ENCODE results near the gene TSPEAR.
"Not testable (repeated sequence)": the region's sequence is repeated elsewhere in the genome, so short reads cannot be mapped to it uniquely, and the experiment has no call there.

The TSPEAR gene

GRCh38 chr21:44650973-44651675 lies 60.2 kb downstream of the TSPEAR start:
- no peak for DNase-seq (ENCODE audit: low read depth)

GRCh38 chr21:44650265-44650972 lies 61.0 kb downstream of the TSPEAR start:
- DNase-seq (ENCODE audit: low read depth): no peak

GRCh38 chr21:44649521-44650100 lies 61.8 kb downstream of the TSPEAR start:
- DNase-seq (ENCODE audit: low read depth): no peak

- DNase-seq (ENCODE audit: low read depth): no peak
Observed at GRCh38 chr21:44648557-44649311, 62.6 kb downstream of the TSPEAR start.

GRCh38 chr21:44647222-44647552 lies 64.2 kb downstream of the TSPEAR start:
- DNase-seq (ENCODE audit: low read depth): no peak

GRCh38 chr21:44646366-44647221 lies 64.8 kb downstream of the TSPEAR start, which contains the start of gene KRTAP10-11:
Gene KRTAP10-11 (plus strand): TSS chr21:44646414. CDS start chr21:44646459, 45 bp downstream.
- DNase-seq (ENCODE audit: low read depth): not testable (repeated sequence)

- no peak for DNase-seq (ENCODE audit: low read depth)
Observed at GRCh38 chr21:44644878-44645277, 66.5 kb downstream of the TSPEAR start.

GRCh38 chr21:44643741-44644310 lies 67.5 kb downstream of the TSPEAR start:
- DNase-seq (ENCODE audit: low read depth): no peak

- DNase-seq (ENCODE audit: low read depth): no peak
Observed at GRCh38 chr21:44640761-44641160, 70.6 kb downstream of the TSPEAR start.

- no peak for DNase-seq (ENCODE audit: low read depth)
Observed at GRCh38 chr21:44639331-44639655, 72.1 kb downstream of the TSPEAR start.

- DNase-seq (ENCODE audit: low read depth): not testable (repeated sequence)
Observed at GRCh38 chr21:44638506-44639330, 72.7 kb downstream of the TSPEAR start.

GRCh38 chr21:44637851-44638348 lies 73.5 kb downstream of the TSPEAR start:
- not testable (repeated sequence) for DNase-seq (ENCODE audit: low read depth)

- DNase-seq (ENCODE audit: low read depth): no peak
Observed at GRCh38 chr21:44637018-44637850, 74.1 kb downstream of the TSPEAR start, which contains the start of gene KRTAP10-10. Gene KRTAP10-10 (plus strand): TSS chr21:44637356. CDS start chr21:44637418, 62 bp downstream.

- no peak for DNase-seq (ENCODE audit: low read depth)
Observed at GRCh38 chr21:44636209-44637017, 75.0 kb downstream of the TSPEAR start.

- DNase-seq (ENCODE audit: low read depth): no peak
Observed at GRCh38 chr21:44632067-44632466, 79.3 kb downstream of the TSPEAR start.

GRCh38 chr21:44630440-44630839 lies 80.9 kb downstream of the TSPEAR start:
- no peak for DNase-seq (ENCODE audit: low read depth)

- no peak for DNase-seq (ENCODE audit: low read depth)
Observed at GRCh38 chr21:44628707-44629391, 82.5 kb downstream of the TSPEAR start.

GRCh38 chr21:44627831-44628233 lies 83.5 kb downstream of the TSPEAR start:
- not testable (repeated sequence) for DNase-seq (ENCODE audit: low read depth)
